HEK293 (cell line): ENCODE data around the gene GTPBP10.

Source experiments
- CTCF ChIA-PET: fragments of 350-600 bp; formaldehyde crosslinking; extraction: SDS; loops from one replicate; lab custom pipeline; 2021; ENCODE audit warnings: antibody characterized with exemption; lab: Yijun Ruan, JAX
- POLR2A ChIA-PET: fragments of 300-600 bp; formaldehyde crosslinking; extraction: SDS; loops from one replicate; lab custom pipeline; 2020; ENCODE audit warnings: antibody characterized with exemption, inconsistent platforms; lab: Yijun Ruan, JAX
- H3K27ac ChIP-seq: fragments of 200-500 bp; sonication (Bioruptor generic); 2 replicates; pipeline ENCODE4 v1.5.1; 2014; ENCODE audit warnings: low read depth, low read length, control low read depth, inconsistent platforms; ENCODE audit errors: extremely low read depth
- H3K36me3 ChIP-seq, 2 experiments: fragments of 200-500 bp in 1 of 2; sonication (Bioruptor generic) in 1 of 2; 1 replicate in 1 of 2; 2 replicates in 1 of 2; pipeline ENCODE4 v1.5.1; 2014 to 2017; ENCODE audit warnings: inconsistent platforms in 2 of 2, low read length in 2 of 2; ENCODE audit not compliant: control insufficient read depth in 2 of 2, insufficient read depth in 1 of 2
- H3K4me1 ChIP-seq: fragments of 200-500 bp; sonication (Bioruptor generic); 2 replicates; pipeline ENCODE4 v1.5.1; 2014; ENCODE audit warnings: mild to moderate bottlenecking, low read length, inconsistent platforms; ENCODE audit not compliant: control insufficient read depth, insufficient read depth
- H3K4me3 ChIP-seq: 2 replicates; pipeline ENCODE4 v1.5.1; 2011; ENCODE audit warnings: low read depth, mild to moderate bottlenecking, control low read depth, low read length, moderate library complexity
- H3K9me3 ChIP-seq: fragments of 200-500 bp; sonication (Bioruptor generic); 2 replicates; pipeline ENCODE4 v1.5.1; 2014; ENCODE audit warnings: low read depth, low read length, inconsistent platforms; ENCODE audit not compliant: control insufficient read depth, insufficient read depth
- FEZF1 ChIP-seq: fragments of 450-650 bp; formaldehyde crosslinking; IDR thresholded peaks from 2 replicates; pipeline ENCODE4 v1.5.1; 2016; ENCODE audit warnings: missing biosample characterization, missing genetic modification characterization
- SETDB1 ChIP-seq: IDR thresholded peaks from one replicate; pipeline ENCODE4 v1.6.1; 2017; ENCODE audit warnings: mild to moderate bottlenecking, low read length, moderate library complexity, mixed read lengths; ENCODE audit not compliant: insufficient read length
- SP3 ChIP-seq: fragments of 450-650 bp; formaldehyde crosslinking; IDR thresholded peaks from 2 replicates; pipeline ENCODE4 v1.5.1; 2016; ENCODE audit warnings: missing biosample characterization, missing genetic modification characterization
- ZBTB20 ChIP-seq: fragments of 450-650 bp; formaldehyde crosslinking; IDR thresholded peaks from 2 replicates; pipeline ENCODE4 v1.5.1; 2016; ENCODE audit warnings: missing biosample characterization, missing genetic modification characterization
- ZBTB7A ChIP-seq: fragments of 450-650 bp; formaldehyde crosslinking; IDR thresholded peaks from 2 replicates; pipeline ENCODE4 v1.5.1; 2016; ENCODE audit warnings: low read depth, missing biosample characterization, missing genetic modification characterization
- ZNF248 ChIP-seq: fragments of 450-650 bp; formaldehyde crosslinking; IDR thresholded peaks from 2 replicates; pipeline ENCODE4 v1.5.1; 2017; ENCODE audit warnings: missing biosample characterization, missing genetic modification characterization
- ZNF335 ChIP-seq: fragments of 450-650 bp; formaldehyde crosslinking; conservative IDR thresholded peaks from 2 replicates; pipeline ENCODE4 v1.5.1; 2016; ENCODE audit warnings: missing biosample characterization, missing genetic modification characterization
- ZNF473 ChIP-seq: fragments of 450-650 bp; formaldehyde crosslinking; IDR thresholded peaks from 2 replicates; pipeline ENCODE4 v1.5.1; 2017; ENCODE audit warnings: missing biosample characterization, missing genetic modification characterization
- ZNF560 ChIP-seq: fragments of 450-650 bp; formaldehyde crosslinking; IDR thresholded peaks from 2 replicates; pipeline ENCODE4 v1.5.1; 2017; ENCODE audit warnings: missing biosample characterization, missing genetic modification characterization, borderline replicate concordance
- ZNF596 ChIP-seq: fragments of 450-650 bp; IDR thresholded peaks from 2 replicates; pipeline ENCODE4 v1.5.0; 2018; ENCODE audit warnings: missing biosample characterization, mild to moderate bottlenecking, missing genetic modification characterization, moderate library complexity
- ZNF600 ChIP-seq: fragments of 450-650 bp; formaldehyde crosslinking; IDR thresholded peaks from 2 replicates; pipeline ENCODE4 v1.5.1; 2016; ENCODE audit warnings: missing biosample characterization, missing genetic modification characterization
- ZNF707 ChIP-seq: fragments of 450-650 bp; formaldehyde crosslinking; IDR thresholded peaks from 2 replicates; pipeline ENCODE4 v1.5.1; 2016; ENCODE audit warnings: missing biosample characterization, missing genetic modification characterization
- ZSCAN16 ChIP-seq: fragments of 450-650 bp; formaldehyde crosslinking; IDR thresholded peaks from 2 replicates; pipeline ENCODE4 v1.5.1; 2016; ENCODE audit warnings: missing biosample characterization, missing genetic modification characterization
- ZSCAN23 ChIP-seq: fragments of 450-650 bp; formaldehyde crosslinking; IDR thresholded peaks from 2 replicates; pipeline ENCODE4 v1.5.1; 2016; ENCODE audit warnings: missing biosample characterization, missing genetic modification characterization
- ZXDB ChIP-seq: fragments of 450-650 bp; formaldehyde crosslinking; IDR thresholded peaks from 2 replicates; pipeline ENCODE4 v1.5.1; 2016; ENCODE audit warnings: missing biosample characterization, missing genetic modification characterization
- TF ChIP-seq, protein P1 (sequence below): fragments of 450-650 bp; formaldehyde crosslinking; IDR thresholded peaks from 2 replicates; pipeline ENCODE4 v1.5.1; 2016; ENCODE audit warnings: missing biosample characterization, missing genetic modification characterization
- TF ChIP-seq, protein P2 (sequence below): fragments of 450-650 bp; formaldehyde crosslinking; IDR thresholded peaks from 2 replicates; pipeline ENCODE4 v1.5.1; 2016; ENCODE audit warnings: missing biosample characterization, missing genetic modification characterization
- TF ChIP-seq, protein P3 (sequence below): fragments of 450-650 bp; formaldehyde crosslinking; IDR thresholded peaks from 2 replicates; pipeline ENCODE4 v1.5.1; 2016; ENCODE audit warnings: missing biosample characterization, missing genetic modification characterization

GTPBP10 gene

DNA sequence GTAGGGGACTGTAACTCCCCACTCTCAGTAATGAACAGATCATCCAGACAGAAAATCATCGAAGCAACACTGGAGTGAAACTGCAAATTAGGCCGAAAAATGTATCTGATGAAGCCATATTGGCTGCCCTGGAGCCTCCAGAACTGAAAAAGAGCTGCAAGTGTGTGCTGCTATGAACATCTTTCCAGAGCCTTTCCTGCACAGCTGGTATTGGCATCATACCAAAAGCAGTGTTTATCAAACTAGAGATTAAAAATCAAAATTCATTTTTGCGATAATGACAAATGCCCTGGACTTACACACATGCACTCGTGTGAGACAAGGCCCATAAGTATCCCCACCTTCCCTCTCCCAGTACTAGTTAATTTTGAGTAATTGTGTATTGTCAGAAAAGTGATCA is 49.9 kb downstream of the GTPBP10 start:
- H3K4me1 ChIP-seq, result no peaks in the 10 kb centered on the region
- no peaks in the 10 kb centered on the region for H3K36me3 ChIP-seq
- ChIA-PET CTCF (no interaction called here), POLR2A (no interaction called here)
- H3K27ac ChIP-seq, result no peak overlapping the region
- no peak for TF ChIP-seq ZNF600 (tag by site-specific recombination)
- no peak overlapping the region for H3K4me3 ChIP-seq
- H3K9me3 ChIP-seq, result no peaks in the 10 kb centered on the region

DNA sequence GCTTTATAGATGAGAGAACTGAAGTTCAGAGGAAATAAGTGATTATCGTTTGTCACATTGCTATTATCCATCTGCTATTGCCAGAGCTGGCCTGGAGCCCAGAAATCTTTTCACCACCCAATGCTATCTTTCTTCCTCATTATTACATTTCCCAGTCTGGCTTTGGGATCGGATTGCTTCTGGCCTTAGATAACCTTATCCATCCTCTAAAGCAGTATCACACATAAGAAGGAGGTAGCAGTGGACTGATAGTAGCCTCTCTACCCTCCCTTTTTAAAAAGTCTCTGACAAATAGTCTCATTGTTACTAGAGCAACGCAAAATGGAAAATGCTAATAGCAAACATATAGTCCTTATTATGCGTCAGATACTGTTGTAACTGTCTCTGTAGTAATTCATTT is 55.5 kb downstream of the GTPBP10 start:
- no peaks in the 10 kb centered on the region; the same call in 1 of the 2 replicates for H3K4me1 ChIP-seq
- ChIA-PET CTCF (no interaction called here), POLR2A (no interaction called here)
- H3K4me3 ChIP-seq, result no peak overlapping the region
- peaks cover 13 to 14% of the 10 kb centered on the region in 2 experiments; a peak in 2 of 3 replicates for H3K36me3 ChIP-seq
- no peaks in the 10 kb centered on the region for H3K9me3 ChIP-seq
- H3K27ac ChIP-seq, result no peak overlapping the region
- TF ChIP-seq, protein P1, sequence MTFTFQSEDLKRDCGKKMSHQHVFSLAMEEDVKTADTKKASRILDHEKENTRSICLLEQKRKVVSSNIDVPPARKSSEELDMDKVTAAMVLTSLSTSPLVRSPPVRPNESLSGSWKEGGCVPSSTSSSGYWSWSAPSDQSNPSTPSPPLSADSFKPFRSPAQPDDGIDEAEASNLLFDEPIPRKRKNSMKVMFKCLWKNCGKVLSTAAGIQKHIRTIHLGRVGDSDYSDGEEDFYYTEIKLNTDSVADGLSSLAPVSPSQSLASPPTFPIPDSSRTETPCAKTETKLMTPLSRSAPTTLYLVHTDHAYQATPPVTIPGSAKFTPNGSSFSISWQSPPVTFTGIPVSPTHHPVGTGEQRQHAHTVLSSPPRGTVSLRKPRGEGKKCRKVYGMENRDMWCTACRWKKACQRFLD (tag by site-specific recombination), result no peak
- TF ChIP-seq, protein P2, sequence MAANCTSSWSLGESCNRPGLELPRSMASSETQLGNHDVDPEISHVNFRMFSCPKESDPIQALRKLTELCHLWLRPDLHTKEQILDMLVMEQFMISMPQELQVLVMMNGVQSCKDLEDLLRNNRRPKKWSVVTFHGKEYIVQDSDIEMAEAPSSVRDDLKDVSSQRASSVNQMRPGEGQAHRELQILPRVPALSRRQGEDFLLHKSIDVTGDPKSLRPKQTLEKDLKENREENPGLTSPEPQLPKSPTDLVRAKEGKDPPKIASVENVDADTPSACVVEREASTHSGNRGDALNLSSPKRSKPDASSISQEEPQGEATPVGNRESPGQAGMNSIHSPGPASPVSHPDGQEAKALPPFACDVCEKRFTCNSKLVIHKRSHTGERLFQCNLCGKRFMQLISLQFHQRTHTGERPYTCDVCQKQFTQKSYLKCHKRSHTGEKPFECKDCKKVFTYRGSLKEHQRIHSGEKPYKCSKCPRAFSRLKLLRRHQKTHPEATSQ (tag by site-specific recombination), result no peak
- TF ChIP-seq FEZF1 (tag by site-specific recombination), result no peak
- TF ChIP-seq, protein P3, sequence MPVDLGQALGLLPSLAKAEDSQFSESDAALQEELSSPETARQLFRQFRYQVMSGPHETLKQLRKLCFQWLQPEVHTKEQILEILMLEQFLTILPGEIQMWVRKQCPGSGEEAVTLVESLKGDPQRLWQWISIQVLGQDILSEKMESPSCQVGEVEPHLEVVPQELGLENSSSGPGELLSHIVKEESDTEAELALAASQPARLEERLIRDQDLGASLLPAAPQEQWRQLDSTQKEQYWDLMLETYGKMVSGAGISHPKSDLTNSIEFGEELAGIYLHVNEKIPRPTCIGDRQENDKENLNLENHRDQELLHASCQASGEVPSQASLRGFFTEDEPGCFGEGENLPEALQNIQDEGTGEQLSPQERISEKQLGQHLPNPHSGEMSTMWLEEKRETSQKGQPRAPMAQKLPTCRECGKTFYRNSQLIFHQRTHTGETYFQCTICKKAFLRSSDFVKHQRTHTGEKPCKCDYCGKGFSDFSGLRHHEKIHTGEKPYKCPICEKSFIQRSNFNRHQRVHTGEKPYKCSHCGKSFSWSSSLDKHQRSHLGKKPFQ (tag by site-specific recombination), result no peak
- no peak for TF ChIP-seq ZXDB (tag by site-specific recombination)
- TF ChIP-seq ZBTB20 (tag by site-specific recombination), result no peak
- no peak for TF ChIP-seq ZSCAN23
- no peak for TF ChIP-seq ZBTB7A (tag by site-specific recombination)
- TF ChIP-seq, all 188 proteins: peak for 0

DNA sequence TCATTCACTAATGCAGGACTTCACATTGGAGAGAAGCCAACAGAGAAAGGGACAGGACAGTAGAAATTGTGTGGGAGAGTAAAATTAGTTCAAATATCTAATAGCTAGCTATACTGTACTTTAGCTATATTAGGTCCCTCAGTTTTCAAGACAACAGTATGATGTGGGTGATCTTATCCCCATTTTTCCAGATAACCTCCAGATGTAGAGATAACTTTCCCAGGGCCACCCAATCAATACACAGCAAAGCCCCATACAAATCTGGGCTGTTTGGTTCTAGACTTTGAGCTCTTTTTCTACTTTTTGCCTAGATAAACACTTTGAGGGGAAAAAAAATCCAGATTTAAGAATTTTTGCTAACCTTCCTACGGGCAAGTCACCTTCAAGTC is 56.3 kb downstream of the GTPBP10 start:
- no peak for TF ChIP-seq ZNF596 (tag by site-specific recombination)
- Histone ChIP-seq H3K4me1 (no peaks in the 10 kb centered on the region; the same call in 1 of the 2 replicates), H3K4me3 (peak overlapping the region; percentile 72), H3K9me3 (no peaks in the 10 kb centered on the region), H3K36me3 (peaks cover 13 to 22% of the 10 kb centered on the region in 2 experiments; a peak in 2 of 3 replicates), H3K27ac (no peak overlapping the region)
- POLR2A ChIA-PET, result interaction anchor here (0.7 kb wide), 1 partner anchor 1134 kb away, joined by 3 read pairs; no protein-coding TSS in a partner anchor
- CTCF ChIA-PET, result interaction anchor here (0.6 to 0.7 kb wide), 2 partner anchors 109 to 1286 kb away, joined by 3 to 4 read pairs; no protein-coding TSS in a partner anchor

DNA sequence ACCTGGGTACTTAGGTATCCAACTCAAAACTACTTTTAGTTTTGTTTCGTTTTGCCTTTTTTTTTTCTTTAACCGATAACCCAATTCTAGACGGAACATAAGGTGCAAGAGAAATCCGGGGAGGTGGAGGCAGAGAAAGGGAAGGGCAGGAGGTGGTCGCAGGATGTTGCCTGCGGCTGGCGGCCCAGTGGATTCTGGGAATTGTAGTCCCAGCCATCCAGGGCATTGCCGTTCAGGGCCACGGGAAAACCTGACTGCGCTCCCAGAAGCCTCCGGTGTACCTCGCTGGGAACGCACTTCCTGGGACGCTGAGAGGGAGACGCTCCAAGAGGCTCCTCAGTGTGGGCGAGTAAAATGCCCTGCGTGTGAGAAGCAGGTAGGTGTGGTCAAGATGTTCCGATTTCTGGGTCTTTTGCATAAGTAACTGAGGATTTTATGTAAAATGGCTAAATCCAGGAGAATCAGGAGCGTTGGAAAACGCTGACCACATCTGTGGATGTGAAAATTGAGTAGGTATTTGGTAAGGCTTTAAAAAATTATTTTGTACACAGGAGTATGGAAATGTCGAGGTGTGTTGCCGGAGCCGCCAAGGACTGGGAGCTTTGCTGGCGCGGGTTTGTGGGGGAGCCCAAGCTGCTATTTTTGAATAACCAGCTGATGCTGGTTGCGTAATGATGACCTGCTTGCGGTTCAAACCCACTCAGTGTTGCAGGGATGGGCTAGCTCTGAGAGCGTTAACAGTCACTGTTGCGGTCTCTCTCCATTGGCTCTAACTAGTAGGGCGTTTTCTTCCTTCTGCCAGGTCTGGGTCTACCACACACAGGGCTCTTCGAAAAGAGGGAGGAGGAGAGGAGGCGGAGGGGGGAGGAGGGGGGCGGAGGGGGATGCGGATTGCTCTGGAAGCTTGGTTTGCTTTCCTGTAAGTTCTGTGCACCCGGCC is 56.9 kb downstream of the GTPBP10 start, which contains the start of gene CLDN12:
TSS of gene CLDN12 (plus strand) at position 288 of the 940 bp plus-strand sequence. CDS start 9,216 bp downstream, outside the sequence.
- ChIA-PET CTCF (interaction anchor here (0.6 to 0.7 kb wide), 3 partner anchors 108 to 1286 kb away, joined by 3 to 5 read pairs (median 4); no protein-coding TSS in a partner anchor), POLR2A (interaction anchor here (0.6 to 0.7 kb wide), 3 partner anchors 57 to 1133 kb away, joined by 3 read pairs; partner anchors contain the start of gene STEAP2)
- Histone ChIP-seq H3K4me1 (no peaks in the 10 kb centered on the region; the same call in 1 of the 2 replicates), H3K4me3 (peak within 1 kb of the TSS; percentile 72), H3K27ac (peak within 1 kb of the TSS; percentile 62; the same call in 1 of the 2 replicates), H3K36me3 (peaks cover 13 to 24% of the 10 kb centered on the region in 2 experiments; a peak in 2 of 3 replicates), H3K9me3 (no peaks in the 10 kb centered on the region)
- TF ChIP-seq ZNF335 (tag by site-specific recombination) (peak; percentile 98), ZNF248 (tag by site-specific recombination) (no peak), SP3 (tag by site-specific recombination) (peak; percentile 48; the same call in 1 of the 2 replicates), ZNF560 (tag by site-specific recombination) (no peak), ZNF473 (tag by site-specific recombination) (no peak), ZNF707 (tag by site-specific recombination) (no peak), ZSCAN16 (tag by site-specific recombination) (no peak), SETDB1 (no peak)
